ENCODE results near the gene COMMD4.

- TF ChIP-seq POLR2AphosphoS5 (IDR thresholded peaks at IDR 0.05; ENCODE audit: low read depth, low read length) (0 out of 2 replicates have a peak, but pooled peaks have one; percentile 14), TAF1 (IDR thresholded peaks at IDR 0.05; ENCODE audit: low read depth, low read length) (no peak), EP300 (IDR thresholded peaks at IDR 0.05; ENCODE audit: borderline replicate concordance in 1 of 2, low read depth in 2 of 2, low read length in 2 of 2) (no peak), CTCF (IDR thresholded peaks at IDR 0.05; ENCODE audit: control extremely low read depth in 1 of 3, insufficient read depth in 1 of 3, low read depth in 1 of 3, low read length in 3 of 3) (no peak), SIN3A (conservative IDR thresholded peaks at IDR 0.05 in 1 of 2, IDR thresholded peaks at IDR 0.05 in 1 of 2; ENCODE audit: low read depth in 1 of 2, low read length in 2 of 2) (no peak), CHD1 (IDR thresholded peaks at IDR 0.05; ENCODE audit: low read depth, low read length) (no peak), POLR2A (IDR thresholded peaks at IDR 0.05; ENCODE audit: control extremely low read depth in 1 of 2, low read depth in 2 of 2, low read length in 2 of 2) (no peak), MAFK (IDR thresholded peaks at IDR 0.05; ENCODE audit: low read depth, low read length) (no peak), EZH2 (IDR thresholded peaks at IDR 0.05; ENCODE audit: low read depth, low read length, severe bottlenecking) (no peak), USF2 (IDR thresholded peaks at IDR 0.05; ENCODE audit: low read length) (no peak), SUZ12 (IDR thresholded peaks at IDR 0.05; ENCODE audit: low read length) (no peak), POU5F1 (IDR thresholded peaks at IDR 0.05; ENCODE audit: low read depth, low read length) (no peak), YY1 (IDR thresholded peaks at IDR 0.05; ENCODE audit: low read depth, low read length) (no peak), RAD21 (IDR thresholded peaks at IDR 0.05 in 1 of 2, conservative IDR thresholded peaks at IDR 0.05 in 1 of 2; ENCODE audit: low read depth in 2 of 2, low read length in 2 of 2) (no peak)
Observed at GRCh38 chr15:75350601-75351361, 14.9 kb downstream of the COMMD4 start.
